ENCODE measurements around the gene SDK2.

DNA sequence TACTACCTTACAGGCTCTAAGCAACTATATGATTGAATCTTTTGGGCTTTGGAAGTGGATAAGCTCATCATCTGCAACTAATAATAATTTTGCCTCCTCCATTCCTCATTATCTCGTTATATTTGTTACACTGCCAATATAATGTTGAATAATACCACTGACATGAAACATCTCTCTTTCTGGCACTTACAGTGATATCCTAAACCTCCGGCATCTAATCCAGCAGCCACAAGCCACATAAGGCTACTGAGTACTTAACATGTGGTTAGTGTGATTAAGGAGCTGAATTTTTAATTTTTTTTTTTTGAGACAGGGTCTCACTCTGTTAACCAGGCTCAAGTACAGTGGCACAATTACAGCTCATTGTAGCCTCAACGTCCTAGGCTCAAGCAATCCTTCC lies 342.1 kb downstream of the SDK2 start:
- TF ChIP-seq, protein P1, sequence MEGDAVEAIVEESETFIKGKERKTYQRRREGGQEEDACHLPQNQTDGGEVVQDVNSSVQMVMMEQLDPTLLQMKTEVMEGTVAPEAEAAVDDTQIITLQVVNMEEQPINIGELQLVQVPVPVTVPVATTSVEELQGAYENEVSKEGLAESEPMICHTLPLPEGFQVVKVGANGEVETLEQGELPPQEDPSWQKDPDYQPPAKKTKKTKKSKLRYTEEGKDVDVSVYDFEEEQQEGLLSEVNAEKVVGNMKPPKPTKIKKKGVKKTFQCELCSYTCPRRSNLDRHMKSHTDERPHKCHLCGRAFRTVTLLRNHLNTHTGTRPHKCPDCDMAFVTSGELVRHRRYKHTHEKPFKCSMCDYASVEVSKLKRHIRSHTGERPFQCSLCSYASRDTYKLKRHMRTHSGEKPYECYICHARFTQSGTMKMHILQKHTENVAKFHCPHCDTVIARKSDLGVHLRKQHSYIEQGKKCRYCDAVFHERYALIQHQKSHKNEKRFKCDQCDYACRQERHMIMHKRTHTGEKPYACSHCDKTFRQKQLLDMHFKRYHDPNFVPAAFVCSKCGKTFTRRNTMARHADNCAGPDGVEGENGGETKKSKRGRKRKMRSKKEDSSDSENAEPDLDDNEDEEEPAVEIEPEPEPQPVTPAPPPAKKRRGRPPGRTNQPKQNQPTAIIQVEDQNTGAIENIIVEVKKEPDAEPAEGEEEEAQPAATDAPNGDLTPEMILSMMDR (IDR thresholded peaks at IDR 0.05; ENCODE audit: poor library complexity): no peak
- TF ChIP-seq EZH2 (IDR thresholded peaks at IDR 0.05; ENCODE audit: borderline replicate concordance): no peak

Measured in hepatocyte (in vitro differentiated cells).